SU-DHL-6 (cell line): ENCODE data around the gene EIF3J.
"Not testable (repeated sequence)": the region's sequence is repeated elsewhere in the genome, so short reads cannot be mapped to it uniquely, and the experiment has no call there.

Source experiments
- H2AFZ ChIP-seq: fragments of 200-600 bp; sonication (generic); 2 replicates; pipeline ENCODE4 v1.6.1; 2014; ENCODE audit warnings: low read depth, mild to moderate bottlenecking, moderate library complexity, mixed read lengths, antibody characterized with exemption, low read length; ENCODE audit not compliant: severe bottlenecking
- H3F3A ChIP-seq: fragments of 200-600 bp; shearing (Covaris generic); 2 replicates; pipeline ENCODE4 v1.6.0; 2016; ENCODE audit warnings: antibody characterized with exemption, mild to moderate bottlenecking; ENCODE audit not compliant: insufficient read depth
- H3K27ac ChIP-seq: fragments of 200-600 bp; sonication (generic); 2 replicates; pipeline ENCODE4 v1.5.1; 2016; ENCODE audit warnings: low read depth, mild to moderate bottlenecking, low read length, moderate library complexity, mixed read lengths
- H3K27me3 ChIP-seq: fragments of 200-600 bp; sonication (generic), shearing (Covaris generic); 2 replicates; pipeline ENCODE4 v1.6.0; 2014; ENCODE audit warnings: mild to moderate bottlenecking, low read length
- H3K36me3 ChIP-seq: fragments of 200-600 bp; sonication (generic); 2 replicates; pipeline ENCODE4 v1.6.1; 2014; ENCODE audit warnings: mild to moderate bottlenecking, low read length, mixed read lengths
- H3K4me2 ChIP-seq: fragments of 300-600, 200-600 bp; shearing (Covaris generic), sonication (generic); 2 replicates; pipeline ENCODE4 v1.6.0; 2014; ENCODE audit warnings: low read length, low read depth, mild to moderate bottlenecking; ENCODE audit not compliant: poor library complexity, severe bottlenecking
- H3K4me3 ChIP-seq: fragments of 200-600 bp; sonication (generic); 2 replicates; pipeline ENCODE4 v1.5.1; 2014; ENCODE audit warnings: antibody characterized with exemption, low read length, mild to moderate bottlenecking, mixed read lengths; ENCODE audit not compliant: insufficient read depth, poor library complexity, severe bottlenecking
- H3K79me2 ChIP-seq: fragments of 200-600 bp; sonication (generic); 2 replicates; pipeline ENCODE4 v1.6.1; 2014; ENCODE audit warnings: mild to moderate bottlenecking, low read length, moderate library complexity; ENCODE audit not compliant: insufficient read depth
- H3K9ac ChIP-seq: fragments of 200-600 bp; sonication (generic); 2 replicates; pipeline ENCODE4 v1.7.0; 2014; ENCODE audit warnings: mild to moderate bottlenecking, low read length
- H3K9me2 ChIP-seq: fragments of 200-600 bp; sonication (generic); replicated peaks from 2 replicates; pipeline ENCODE4 v1.6.1; 2014; ENCODE audit warnings: low read length; ENCODE audit not compliant: insufficient read depth
- H3K9me3 ChIP-seq: fragments of 200-600 bp; sonication (generic); 2 replicates; pipeline ENCODE4 v1.6.1; 2014; ENCODE audit warnings: low read length, mixed read lengths; ENCODE audit not compliant: insufficient read depth
- H4K20me1 ChIP-seq: fragments of 200-600 bp; sonication (generic); 2 replicates; pipeline ENCODE4 v1.6.1; 2014; ENCODE audit warnings: low read depth, mild to moderate bottlenecking, antibody characterized with exemption, low read length, moderate library complexity, mixed read lengths
- EZH2phosphoT487 ChIP-seq: fragments of 200-600 bp; sonication (generic), shearing (Covaris generic); conservative IDR thresholded peaks from 2 replicates; pipeline ENCODE4 v1.6.1; 2018; ENCODE audit warnings: mild to moderate bottlenecking, antibody characterized with exemption, low read length, moderate library complexity, mixed read lengths
- TF ChIP-seq, protein P1 (sequence below): fragments of 200-600 bp; sonication (generic); IDR thresholded peaks from one replicate; pipeline ENCODE4 v1.5.1; 2017; ENCODE audit warnings: antibody characterized with exemption, mild to moderate bottlenecking, low read length, moderate library complexity; ENCODE audit not compliant: insufficient read depth, poor library complexity, severe bottlenecking

EIF3J gene

DNA sequence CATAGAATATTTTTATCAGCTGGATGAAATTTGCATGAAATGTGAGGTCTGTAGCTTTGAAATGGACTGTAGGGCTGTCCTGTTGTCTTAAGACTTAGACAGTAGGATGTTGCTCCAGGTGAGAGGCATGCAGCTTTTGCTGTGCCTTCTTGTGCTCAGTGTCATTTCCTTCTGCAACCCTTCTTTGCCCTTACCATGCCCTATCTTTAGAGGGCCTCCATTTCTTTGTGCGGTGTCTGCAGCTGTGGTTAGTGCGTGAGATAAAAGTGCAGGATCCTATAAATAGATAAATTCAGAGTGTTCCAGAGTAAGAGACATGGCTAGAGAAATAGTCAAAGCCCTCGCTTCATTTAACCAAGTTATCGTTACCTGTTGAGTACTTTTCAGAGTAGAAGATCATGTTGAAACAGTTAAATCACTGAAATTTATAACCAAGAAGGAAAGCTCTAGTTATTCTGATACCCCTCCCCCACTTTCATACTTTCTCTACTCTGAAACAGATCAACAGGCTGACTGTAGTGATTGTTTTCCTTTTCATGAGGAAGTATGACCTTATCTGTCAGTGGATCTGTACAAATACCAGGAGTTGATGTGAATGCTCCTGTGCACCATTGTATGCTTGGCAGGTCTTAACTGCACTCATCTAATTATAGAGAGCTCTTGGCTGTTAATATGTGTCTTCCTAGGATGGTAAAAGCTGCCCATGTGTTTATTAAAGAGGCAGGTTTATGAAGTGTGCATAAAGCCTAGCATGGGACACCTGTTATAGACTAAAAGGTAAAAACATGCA lies 18.2 kb downstream of the EIF3J start:
- peaks cover 37% of the 10 kb centered on the region for H3K36me3 ChIP-seq
- H3K9me3 ChIP-seq, result no peaks in the 10 kb centered on the region
- H3K4me2 ChIP-seq, result no peak overlapping the region
- no peaks in the 10 kb centered on the region for H3K9me2 ChIP-seq
- H3K27ac ChIP-seq, result no peak overlapping the region
- no peak overlapping the region for H2AFZ ChIP-seq
- H3K4me3 ChIP-seq, result no peak overlapping the region
- H3K9ac ChIP-seq, result no peak overlapping the region
- H3K79me2 ChIP-seq, result peaks cover 19% of the 10 kb centered on the region; the same call in 1 of the 2 replicates
- no peaks in the 10 kb centered on the region for H4K20me1 ChIP-seq
- peaks cover 7% of the 10 kb centered on the region for H3F3A ChIP-seq
- no peaks in the 10 kb centered on the region for H3K27me3 ChIP-seq
- TF ChIP-seq, protein P1, sequence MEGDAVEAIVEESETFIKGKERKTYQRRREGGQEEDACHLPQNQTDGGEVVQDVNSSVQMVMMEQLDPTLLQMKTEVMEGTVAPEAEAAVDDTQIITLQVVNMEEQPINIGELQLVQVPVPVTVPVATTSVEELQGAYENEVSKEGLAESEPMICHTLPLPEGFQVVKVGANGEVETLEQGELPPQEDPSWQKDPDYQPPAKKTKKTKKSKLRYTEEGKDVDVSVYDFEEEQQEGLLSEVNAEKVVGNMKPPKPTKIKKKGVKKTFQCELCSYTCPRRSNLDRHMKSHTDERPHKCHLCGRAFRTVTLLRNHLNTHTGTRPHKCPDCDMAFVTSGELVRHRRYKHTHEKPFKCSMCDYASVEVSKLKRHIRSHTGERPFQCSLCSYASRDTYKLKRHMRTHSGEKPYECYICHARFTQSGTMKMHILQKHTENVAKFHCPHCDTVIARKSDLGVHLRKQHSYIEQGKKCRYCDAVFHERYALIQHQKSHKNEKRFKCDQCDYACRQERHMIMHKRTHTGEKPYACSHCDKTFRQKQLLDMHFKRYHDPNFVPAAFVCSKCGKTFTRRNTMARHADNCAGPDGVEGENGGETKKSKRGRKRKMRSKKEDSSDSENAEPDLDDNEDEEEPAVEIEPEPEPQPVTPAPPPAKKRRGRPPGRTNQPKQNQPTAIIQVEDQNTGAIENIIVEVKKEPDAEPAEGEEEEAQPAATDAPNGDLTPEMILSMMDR, result no peak
- TF ChIP-seq EZH2phosphoT487, result no peak

DNA sequence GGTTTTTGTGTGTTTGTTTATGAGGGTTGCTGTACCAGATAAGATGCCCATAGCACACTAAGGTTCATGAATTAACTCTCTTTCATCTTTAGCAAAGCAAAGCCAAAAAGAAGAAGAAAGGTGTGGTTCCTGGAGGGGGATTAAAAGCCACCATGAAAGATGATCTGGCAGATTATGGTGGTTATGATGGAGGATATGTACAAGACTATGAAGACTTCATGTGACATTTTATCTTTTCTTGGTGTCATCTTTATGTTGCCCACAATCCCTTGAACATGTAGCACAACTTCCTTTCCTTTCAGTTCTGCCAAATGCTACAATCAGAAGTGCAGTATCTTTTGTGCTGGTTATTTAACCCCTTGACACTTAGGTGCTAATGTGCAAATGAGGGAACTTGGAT lies 24.0 kb downstream of the EIF3J start:
- Histone ChIP-seq H3K36me3 (peaks cover 57% of the 10 kb centered on the region), H3K9me3 (peaks cover 10% of the 10 kb centered on the region; the same call in 1 of the 2 replicates)
- H3K27me3 ChIP-seq, H3K9me2 ChIP-seq, H3K79me2 ChIP-seq, H3F3A ChIP-seq, H2AFZ ChIP-seq, H3K4me2 ChIP-seq, H3K27ac ChIP-seq, H3K4me3 ChIP-seq, H3K9ac ChIP-seq, H4K20me1 ChIP-seq: not testable (repeated sequence)

DNA sequence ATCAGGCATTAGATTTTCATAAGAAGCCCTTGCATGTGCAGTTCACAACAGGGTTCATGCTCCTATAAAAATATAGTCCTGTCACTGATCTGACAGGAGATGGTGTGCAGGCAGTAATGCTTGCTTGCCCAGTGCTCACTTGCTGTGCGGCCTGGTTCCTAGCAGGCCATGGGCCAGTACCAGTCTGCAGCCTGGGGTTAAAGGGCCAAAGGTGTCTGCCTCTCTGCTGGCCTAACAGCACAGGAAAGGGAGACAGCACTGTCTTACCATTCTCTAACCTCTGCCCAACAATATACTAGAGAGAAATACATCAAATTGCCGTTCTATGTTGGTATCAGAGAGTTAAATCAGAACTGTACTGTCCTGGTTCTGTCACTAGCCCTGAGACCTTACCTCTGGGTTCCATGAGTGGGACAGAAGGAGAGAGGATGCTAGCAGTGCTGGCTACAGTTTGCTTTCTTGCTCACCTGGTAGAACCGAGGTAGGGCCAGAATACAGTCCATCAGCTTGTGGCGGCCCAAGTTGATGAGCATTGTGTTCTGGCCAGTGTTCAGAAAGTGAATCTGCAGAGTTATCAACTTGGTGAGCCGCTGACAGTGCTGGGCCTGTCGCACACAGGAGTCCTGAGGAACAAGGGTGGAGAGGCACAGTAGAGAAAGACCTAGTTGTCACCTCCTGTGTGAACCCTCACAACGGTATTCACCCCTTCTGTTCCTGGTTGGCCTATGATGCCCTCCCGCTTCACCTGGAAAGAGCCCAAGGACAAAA lies 28.6 kb downstream of the EIF3J start:
- H3K9ac ChIP-seq, result no peak overlapping the region
- no peak overlapping the region for H3K4me2 ChIP-seq
- TF ChIP-seq, protein P1, result no peak
- TF ChIP-seq EZH2phosphoT487, result no peak
- no peaks in the 10 kb centered on the region for H3K79me2 ChIP-seq
- peaks cover 7% of the 10 kb centered on the region; the same call in 1 of the 2 replicates for H3F3A ChIP-seq
- no peaks in the 10 kb centered on the region for H3K9me2 ChIP-seq
- H3K36me3 ChIP-seq, result peaks cover 41% of the 10 kb centered on the region
- no peaks in the 10 kb centered on the region for H3K27me3 ChIP-seq
- no peak overlapping the region for H3K27ac ChIP-seq
- peaks cover 10% of the 10 kb centered on the region; the same call in 1 of the 2 replicates for H3K9me3 ChIP-seq
- no peaks in the 10 kb centered on the region for H4K20me1 ChIP-seq
- no peak overlapping the region for H2AFZ ChIP-seq
- H3K4me3 ChIP-seq, result no peak overlapping the region

DNA sequence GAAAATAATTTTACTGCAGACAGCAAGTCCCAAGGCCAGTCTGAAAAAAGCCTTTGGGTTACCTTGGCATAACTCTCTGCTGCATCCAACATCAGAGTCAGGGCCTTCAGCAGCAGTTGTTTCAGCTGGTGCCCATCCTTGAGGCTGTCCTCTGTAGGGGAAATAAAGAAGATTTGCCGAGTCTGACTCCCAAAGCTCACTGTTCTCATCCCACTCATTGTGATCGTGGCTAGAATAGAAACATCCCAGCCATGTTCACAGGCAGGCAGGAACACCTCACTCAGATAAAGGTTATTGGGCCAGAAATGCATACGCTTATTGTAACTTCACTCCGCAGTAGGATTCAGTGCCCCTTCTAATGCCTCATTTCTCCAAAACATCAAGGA lies 29.2 kb downstream of the EIF3J start:
- no peaks in the 10 kb centered on the region for H3K79me2 ChIP-seq
- H3K4me2 ChIP-seq, result no peak overlapping the region
- TF ChIP-seq EZH2phosphoT487, result no peak
- TF ChIP-seq, protein P1, result no peak
- H3K27ac ChIP-seq, result no peak overlapping the region
- H4K20me1 ChIP-seq, result no peaks in the 10 kb centered on the region
- no peak overlapping the region for H3K4me3 ChIP-seq
- H3F3A ChIP-seq, result peaks cover 8% of the 10 kb centered on the region; the same call in 1 of the 2 replicates
- no peak overlapping the region for H3K9ac ChIP-seq
- peaks cover 10% of the 10 kb centered on the region; the same call in 1 of the 2 replicates for H3K9me3 ChIP-seq
- H2AFZ ChIP-seq, result no peak overlapping the region
- H3K36me3 ChIP-seq, result peaks cover 37% of the 10 kb centered on the region
- H3K9me2 ChIP-seq, result no peaks in the 10 kb centered on the region
- H3K27me3 ChIP-seq, result no peaks in the 10 kb centered on the region
